ENCODE measurements around the gene RABGAP1L.

RABGAP1L gene

GRCh38 chr1:174791863-174792262 is 632.5 kb downstream of the RABGAP1L start:
- Histone ChIP-seq H3K9me3 (no peaks in the 10 kb centered on the region), H3K4me1 (peaks cover 5% of the 10 kb centered on the region; the same call in 1 of the 2 replicates), H3K36me3 (no peaks in the 10 kb centered on the region), H3K27me3 (no peaks in the 10 kb centered on the region), H3K4me3 (ENCODE audit: low read depth, low read length) (no peak overlapping the region)
- TF ChIP-seq CTCF (IDR thresholded peaks at IDR 0.05; ENCODE audit: low read depth, low read length) = no peak
- DNase-seq = no peak

- peaks cover 5% of the 10 kb centered on the region; the same call in 1 of the 2 replicates for H3K4me1 ChIP-seq
- no peaks in the 10 kb centered on the region for H3K36me3 ChIP-seq
- no peaks in the 10 kb centered on the region for H3K27me3 ChIP-seq
- TF ChIP-seq CTCF (IDR thresholded peaks at IDR 0.05; ENCODE audit: low read depth, low read length) = no peak
- H3K4me3 ChIP-seq (ENCODE audit: low read depth, low read length) = no peak overlapping the region
- DNase-seq = no peak
- H3K9me3 ChIP-seq = no peaks in the 10 kb centered on the region
These were observed 635.5 kb downstream of the RABGAP1L start for GRCh38 chr1:174794861-174795260.

GRCh38 chr1:174795806-174796205 is 636.5 kb downstream of the RABGAP1L start:
- peaks cover 5% of the 10 kb centered on the region; the same call in 1 of the 2 replicates for H3K4me1 ChIP-seq
- no peak for DNase-seq
- H3K9me3 ChIP-seq = no peaks in the 10 kb centered on the region
- no peaks in the 10 kb centered on the region for H3K27me3 ChIP-seq
- H3K36me3 ChIP-seq = no peaks in the 10 kb centered on the region
- no peak overlapping the region for H3K4me3 ChIP-seq (ENCODE audit: low read depth, low read length)
- TF ChIP-seq CTCF (IDR thresholded peaks at IDR 0.05; ENCODE audit: low read depth, low read length) = no peak

- no peaks in the 10 kb centered on the region for H3K4me1 ChIP-seq
- no peaks in the 10 kb centered on the region for H3K36me3 ChIP-seq
- DNase-seq = no peak
- H3K9me3 ChIP-seq = no peaks in the 10 kb centered on the region
- TF ChIP-seq CTCF (IDR thresholded peaks at IDR 0.05; ENCODE audit: low read depth, low read length) = no peak
- H3K4me3 ChIP-seq (ENCODE audit: low read depth, low read length) = no peak overlapping the region
- no peaks in the 10 kb centered on the region for H3K27me3 ChIP-seq
These were observed 638.1 kb downstream of the RABGAP1L start for GRCh38 chr1:174797398-174797797.

- TF ChIP-seq CTCF (IDR thresholded peaks at IDR 0.05; ENCODE audit: low read depth, low read length) = no peak
- no peaks in the 10 kb centered on the region for H3K36me3 ChIP-seq
- no peaks in the 10 kb centered on the region for H3K4me1 ChIP-seq
- H3K4me3 ChIP-seq (ENCODE audit: low read depth, low read length) = peak overlapping the region; percentile 94
- DNase-seq = no peak
- H3K9me3 ChIP-seq = no peaks in the 10 kb centered on the region
- no peaks in the 10 kb centered on the region for H3K27me3 ChIP-seq
These were observed 639.8 kb downstream of the RABGAP1L start for GRCh38 chr1:174799136-174799479.

- no peaks in the 10 kb centered on the region for H3K9me3 ChIP-seq
- H3K4me1 ChIP-seq = no peaks in the 10 kb centered on the region
- peak; percentile 20 for DNase-seq
- no peaks in the 10 kb centered on the region for H3K27me3 ChIP-seq
- TF ChIP-seq CTCF (IDR thresholded peaks at IDR 0.05; ENCODE audit: low read depth, low read length) = no peak
- no peaks in the 10 kb centered on the region for H3K36me3 ChIP-seq
- H3K4me3 ChIP-seq (ENCODE audit: low read depth, low read length) = peak overlapping the region; percentile 94
These were observed 641.0 kb downstream of the RABGAP1L start for GRCh38 chr1:174800216-174800851.

Data from BE2C (cell line).